ENCODE data around the gene FAM50A.

- TF ChIP-seq CTCF (conservative IDR thresholded peaks at IDR 0.05 in 1 of 2, IDR thresholded peaks at IDR 0.05 in 1 of 2; ENCODE audit: low read depth in 1 of 2, low read length in 2 of 2) (no peak), EZH2 (IDR thresholded peaks at IDR 0.05; ENCODE audit: low read length, missing control alignments) (no peak)
These were observed at the start of gene FAM50A for GRCh38 chrX:154443992-154444754.

Data from fibroblast of lung (primary cell).